H9 (cell line): ENCODE results near the gene FXYD6. TPM values are rescaled to one million over a fixed set of nuclear protein-coding genes. Genes with fewer than 3 reads are reported as not detected.

ENCODE experiments used
- DNase-seq: peaks from one replicate; pipeline ENCODE4 v3.0.0-alpha.2; 2017
- H2AFZ ChIP-seq: one replicate; pipeline ENCODE4 v1.6.1; 2013; ENCODE audit warnings: mild to moderate bottlenecking, low read length, control low read depth, moderate library complexity
- H2AK5ac ChIP-seq: 2 replicates; pipeline ENCODE4 v1.6.1; 2013; ENCODE audit warnings: low read length, control low read depth, mixed read lengths; ENCODE audit not compliant: insufficient read length
- H2BK120ac ChIP-seq: one replicate; pipeline ENCODE4 v1.6.1; 2013; ENCODE audit warnings: low read depth, mild to moderate bottlenecking, low read length, control low read depth, inconsistent platforms; ENCODE audit not compliant: poor library complexity, severe bottlenecking
- H2BK12ac ChIP-seq: 2 replicates; pipeline ENCODE4 v1.6.1; 2013; ENCODE audit warnings: low read length, control low read depth, mixed read lengths, low read depth; ENCODE audit not compliant: insufficient read length
- H2BK15ac ChIP-seq: 2 replicates; pipeline ENCODE4 v1.6.1; 2013; ENCODE audit warnings: low read depth, low read length, control low read depth
- H2BK20ac ChIP-seq: one replicate; pipeline ENCODE4 v1.6.1; 2013; ENCODE audit warnings: low read depth, mild to moderate bottlenecking, low read length, control low read depth, inconsistent platforms; ENCODE audit not compliant: poor library complexity, severe bottlenecking
- H2BK5ac ChIP-seq: 2 replicates; pipeline ENCODE4 v1.6.1; 2013; ENCODE audit warnings: low read length, control low read depth, mixed read lengths; ENCODE audit not compliant: insufficient read length
- H3K14ac ChIP-seq: 2 replicates; pipeline ENCODE4 v1.6.1; 2013; ENCODE audit warnings: low read length, control low read depth; ENCODE audit not compliant: insufficient read depth
- H3K18ac ChIP-seq: 2 replicates; pipeline ENCODE4 v1.6.1; 2013; ENCODE audit warnings: low read depth, mild to moderate bottlenecking, mixed read lengths, low read length, control low read depth; ENCODE audit not compliant: insufficient read length
- H3K23ac ChIP-seq: 2 replicates; pipeline ENCODE4 v1.6.1; 2013; ENCODE audit warnings: low read length, control low read depth, mixed read lengths, low read depth; ENCODE audit not compliant: insufficient read length
- H3K23me2 ChIP-seq: 2 replicates; pipeline ENCODE4 v1.6.1; 2013; ENCODE audit warnings: low read depth, mild to moderate bottlenecking, mixed read lengths, low read length, control low read depth; ENCODE audit not compliant: insufficient read length, poor library complexity, severe bottlenecking
- H3K27ac ChIP-seq: 2 replicates; pipeline ENCODE4 v1.5.1; 2013; ENCODE audit warnings: low read length, control low read depth, mixed read lengths, low read depth; ENCODE audit not compliant: insufficient read length
- H3K27me3 ChIP-seq: 2 replicates; pipeline ENCODE4 v1.6.1; 2013; ENCODE audit warnings: low read length, control low read depth, inconsistent platforms; ENCODE audit not compliant: insufficient read depth
- H3K4ac ChIP-seq: 2 replicates; pipeline ENCODE4 v1.6.1; 2013; ENCODE audit warnings: low read depth, mild to moderate bottlenecking, control low read depth, inconsistent platforms, low read length, moderate library complexity
- H3K4me1 ChIP-seq: 2 replicates; pipeline ENCODE4 v1.6.1; 2013; ENCODE audit warnings: low read length, control low read depth, inconsistent platforms; ENCODE audit not compliant: insufficient read depth
- H3K4me2 ChIP-seq: 2 replicates; pipeline ENCODE4 v1.6.1; 2013; ENCODE audit warnings: low read length, control low read depth, mixed read lengths; ENCODE audit not compliant: insufficient read length, insufficient read depth
- H3K56ac ChIP-seq: 2 replicates; pipeline ENCODE4 v1.6.1; 2013; ENCODE audit warnings: low read depth, mild to moderate bottlenecking, mixed read lengths, low read length, control low read depth; ENCODE audit not compliant: insufficient read length
- H3K79me1 ChIP-seq: 2 replicates; pipeline ENCODE4 v1.6.1; 2013; ENCODE audit warnings: low read depth, mild to moderate bottlenecking, moderate library complexity, low read length, control low read depth, inconsistent platforms; ENCODE audit not compliant: insufficient read depth, poor library complexity, severe bottlenecking
- H3K79me2 ChIP-seq: 2 replicates; pipeline ENCODE4 v1.6.1; 2013; ENCODE audit warnings: low read length, control low read depth, inconsistent platforms; ENCODE audit not compliant: insufficient read depth
- H3K9ac ChIP-seq: 2 replicates; pipeline ENCODE4 v1.6.1; 2013; ENCODE audit warnings: low read length, control low read depth, mixed read lengths; ENCODE audit not compliant: insufficient read length; ENCODE audit errors: extremely low read depth
- H3K9me3 ChIP-seq: one replicate; pipeline ENCODE4 v1.6.1; 2013; ENCODE audit warnings: low read depth, low read length, inconsistent platforms; ENCODE audit not compliant: control insufficient read depth
- H3T11ph ChIP-seq: one replicate; pipeline ENCODE4 v1.6.1; 2013; ENCODE audit warnings: mild to moderate bottlenecking, low read length, control low read depth, inconsistent platforms
- H4K20me1 ChIP-seq: one replicate; pipeline ENCODE4 v1.6.1; 2013; ENCODE audit not compliant: control insufficient read depth, insufficient read length, insufficient read depth
- H4K5ac ChIP-seq: 2 replicates; pipeline ENCODE4 v1.6.1; 2013; ENCODE audit warnings: low read depth, mild to moderate bottlenecking, mixed read lengths, low read length, control low read depth; ENCODE audit not compliant: insufficient read length
- H4K8ac ChIP-seq: replicated peaks from 2 replicates; pipeline ENCODE4 v1.6.1; 2013; ENCODE audit warnings: low read length, control low read depth, mixed read lengths, low read depth; ENCODE audit not compliant: insufficient read length
- H4K91ac ChIP-seq: 2 replicates; pipeline ENCODE4 v1.6.1; 2013; ENCODE audit warnings: low read depth, mild to moderate bottlenecking, moderate library complexity, mixed read lengths, low read length, control low read depth; ENCODE audit not compliant: insufficient read length
- H3K27ac Mint-ChIP-seq, 3 experiments: 2 replicates in 2 of 3; 3 replicates in 1 of 3; pipeline ENCODE4 v1.8.0; 2020 to 2021; ENCODE audit warnings: mixed read lengths in 3 of 3, mild to moderate bottlenecking in 1 of 3, moderate library complexity in 1 of 3
- H3K27me3 Mint-ChIP-seq: 2 replicates; pipeline ENCODE4 v1.8.0; 2021; ENCODE audit warnings: low read depth, mild to moderate bottlenecking, moderate library complexity, mixed read lengths
- H3K36me3 Mint-ChIP-seq, 3 experiments: 2 replicates in 2 of 3; 3 replicates in 1 of 3; pipeline ENCODE4 v1.8.0; 2020 to 2021; ENCODE audit warnings: low read depth in 3 of 3, mixed read lengths in 3 of 3; ENCODE audit not compliant: insufficient read depth in 1 of 3
- H3K4me1 Mint-ChIP-seq, 2 experiments: 2 replicates each; pipeline ENCODE4 v1.8.0; 2020; ENCODE audit warnings: mixed read lengths in 2 of 2
- H3K4me3 Mint-ChIP-seq, 2 experiments: 2 replicates in 1 of 2; 3 replicates in 1 of 2; pipeline ENCODE4 v1.8.0; 2020 to 2021; ENCODE audit warnings: mild to moderate bottlenecking in 2 of 2, mixed read lengths in 2 of 2, moderate library complexity in 1 of 2
- H3K9me3 Mint-ChIP-seq, 2 experiments: 2 replicates in 1 of 2; 3 replicates in 1 of 2; pipeline ENCODE4 v1.8.0; 2020; ENCODE audit warnings: mild to moderate bottlenecking in 2 of 2, mixed read lengths in 2 of 2, moderate library complexity in 1 of 2
- CTCF ChIP-seq: fragments of 200-600 bp; sonication (generic); conservative IDR thresholded peaks from 3 replicates; pipeline ENCODE4 v1.8.0; 2021; ENCODE audit warnings: antibody characterized with exemption, mild to moderate bottlenecking
- WGBS: extraction: QIAGEN DNeasy Blood & Tissue Kit; methylation state at CpG from one replicate; pipeline ENCODE4 v1.1.7; 2013; ENCODE audit warnings: missing lambda C conversion rate, low lambda C conversion rate, mixed read lengths; ENCODE audit not compliant: insufficient read length; ENCODE audit errors: extremely low coverage; 5-methylcytosine and 5-hydroxymethylcytosine counted together
- total RNA-seq: library from RNA; stranded (reverse); gene quantifications from 2 replicates; pipeline ENCODE4 v1.2.1, GENCODE V29; 2021

The FXYD6 gene
- total RNA-seq, 1 experiment from 2014 or later, result 18.3 TPM

- no peak for TF ChIP-seq CTCF
- Histone ChIP-seq H3K23ac (no peak overlapping the region), H3K9me3 (no peaks in the 10 kb centered on the region), H2BK20ac (no peak overlapping the region), H2AFZ (no peak overlapping the region), H2BK5ac (no peak overlapping the region), H3T11ph (no peak overlapping the region), H3K4me1 (no peaks in the 10 kb centered on the region), H4K8ac (no peak overlapping the region), H2BK12ac (no peak overlapping the region), H3K18ac (no peak overlapping the region), H3K56ac (no peak overlapping the region), H3K4me2 (no peak overlapping the region), H4K5ac (no peak overlapping the region), H2BK120ac (no peak overlapping the region), H3K79me2 (no peaks in the 10 kb centered on the region), H3K9ac (no peak overlapping the region), H3K23me2 (no peaks in the 10 kb centered on the region), H2BK15ac (no peak overlapping the region), H3K14ac (no peak overlapping the region), H3K79me1 (no peaks in the 10 kb centered on the region), H2AK5ac (no peak overlapping the region), H4K20me1 (peaks cover 2% of the 10 kb centered on the region), H3K27ac (no peak overlapping the region), H3K27me3 (no peaks in the 10 kb centered on the region), H4K91ac (no peak overlapping the region), H3K4ac (no peak overlapping the region)
- WGBS, result no CpG with 5 or more reads among the region's 7 CpGs
- Mint-ChIP-seq H3K4me1 (peaks cover 14 to 15% of the 10 kb centered on the region in 2 experiments), H3K27ac (no peak overlapping the region), H3K4me3 (no peak overlapping the region), H3K36me3 (peaks cover 0 to 10% (median 0%) of the 10 kb centered on the region in 3 experiments; a peak in 2 of 7 replicates), H3K9me3 (no peaks in the 10 kb centered on the region), H3K27me3 (peaks cover 3% of the 10 kb centered on the region)
- peak; percentile 18 for DNase-seq
Measured at GRCh38 chr11:117839380-117839881, 37.0 kb downstream of the FXYD6 start.
